NCI-H2196 (cell line): ENCODE results near the gene PNLIP.

Source experiments
- DNase-seq: peaks from one replicate; lab custom pipeline; 2025; ENCODE audit not compliant: unreplicated experiment; lab: John Stamatoyannopoulos, UW

The PNLIP gene

GRCh38 chr10:116545756-116546155 is at the start of gene PNLIP:
Gene PNLIP (plus strand): TSS chr10:116545931. CDS start chr10:116546093, 162 bp downstream.
- no peak for DNase-seq

- DNase-seq: no peak
Measured at GRCh38 chr10:116504786-116505185, 40.9 kb upstream of the PNLIP start.

- no peak for DNase-seq
Measured at GRCh38 chr10:116510565-116510964, 35.2 kb upstream of the PNLIP start.

GRCh38 chr10:116511365-116511764 is 34.4 kb upstream of the PNLIP start:
- DNase-seq: no peak

GRCh38 chr10:116521424-116522290 is 24.1 kb upstream of the PNLIP start:
- peak; percentile 3 for DNase-seq

GRCh38 chr10:116522803-116523381 is 22.8 kb upstream of the PNLIP start:
- DNase-seq: no peak

GRCh38 chr10:116524736-116525135 is 21.0 kb upstream of the PNLIP start:
- DNase-seq: no peak

- no peak for DNase-seq
Measured at GRCh38 chr10:116526219-116526618, 19.5 kb upstream of the PNLIP start.

- DNase-seq: no peak
Measured at GRCh38 chr10:116536810-116537209, 8.9 kb upstream of the PNLIP start.

GRCh38 chr10:116538456-116538855 is 7.3 kb upstream of the PNLIP start:
- no peak for DNase-seq

GRCh38 chr10:116538992-116539391 is 6.7 kb upstream of the PNLIP start:
- no peak for DNase-seq

- no peak for DNase-seq
Measured at GRCh38 chr10:116540814-116541213, 4.9 kb upstream of the PNLIP start.

GRCh38 chr10:116542007-116542677 is 3.6 kb upstream of the PNLIP start:
- no peak for DNase-seq

- DNase-seq: no peak
Measured at GRCh38 chr10:116545122-116545521, 609 bp upstream of the PNLIP start.

- no peak for DNase-seq
Measured at GRCh38 chr10:116548301-116548700, 2.6 kb downstream of the PNLIP start.

- no peak for DNase-seq
Measured at GRCh38 chr10:116553378-116553980, 7.7 kb downstream of the PNLIP start.

- no peak for DNase-seq
Measured at GRCh38 chr10:116554628-116555027, 8.9 kb downstream of the PNLIP start.

- no peak for DNase-seq
Measured at GRCh38 chr10:116555880-116556279, 10.1 kb downstream of the PNLIP start.

GRCh38 chr10:116557305-116557880 is 11.7 kb downstream of the PNLIP start:
- no peak for DNase-seq

GRCh38 chr10:116565534-116565933 is 19.8 kb downstream of the PNLIP start:
- no peak for DNase-seq

GRCh38 chr10:116566932-116567331 is 21.2 kb downstream of the PNLIP start:
- DNase-seq: no peak
